ENCODE results near the gene RPH3AL. TPM values are rescaled to one million over a fixed set of nuclear protein-coding genes. Genes with fewer than 3 reads are reported as not detected.
"Not testable (repeated sequence)": the region's sequence is repeated elsewhere in the genome, so short reads cannot be mapped to it uniquely, and the experiment has no call there.

The RPH3AL gene
- total RNA-seq, 2 donors from 2014 or later: 9.7 to 11.2 TPM

DNA sequence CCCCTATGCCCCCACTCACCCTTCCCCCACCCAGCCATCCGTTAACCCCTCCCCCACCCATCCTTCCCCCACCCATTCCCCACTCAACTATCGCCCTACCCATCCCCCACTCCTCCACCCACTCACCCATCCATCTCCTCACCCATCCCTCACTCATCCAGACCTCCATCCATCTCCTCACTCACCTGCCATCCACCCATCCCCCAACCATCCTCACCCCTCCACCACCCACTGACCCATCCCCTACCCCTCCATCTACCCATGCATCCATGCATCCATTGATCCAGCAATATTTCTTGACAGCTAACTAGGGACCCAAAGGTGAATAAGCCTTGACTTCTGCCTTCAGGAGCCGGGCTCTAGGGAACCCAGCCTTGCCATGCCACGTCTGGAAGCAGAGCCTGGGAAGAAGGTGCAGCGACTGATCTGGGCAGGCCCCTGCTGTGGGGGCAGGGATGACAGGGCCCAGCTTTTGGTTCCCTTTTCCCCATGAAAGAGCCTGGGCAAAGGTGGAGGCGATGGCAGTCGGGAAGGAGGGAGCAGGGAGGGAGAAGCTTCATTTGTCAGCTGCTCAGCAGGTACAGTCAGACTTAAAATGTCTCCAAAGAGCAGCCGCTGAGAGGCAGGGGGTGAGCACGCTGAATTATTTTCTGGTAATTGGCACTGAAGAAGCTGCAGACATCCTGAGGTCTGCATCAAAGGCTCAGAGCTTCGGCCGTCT is 148.0 kb downstream of the RPH3AL start:
- intact Hi-C loops (cut with DNase I): loop anchor here in 1 of 2 donors (10.0 kb wide), 1 partner anchor 150 kb away; the partner anchor contains the start of gene RPH3AL
- DNase-seq (ENCODE audit: low spot score): peak; percentile 47

DNA sequence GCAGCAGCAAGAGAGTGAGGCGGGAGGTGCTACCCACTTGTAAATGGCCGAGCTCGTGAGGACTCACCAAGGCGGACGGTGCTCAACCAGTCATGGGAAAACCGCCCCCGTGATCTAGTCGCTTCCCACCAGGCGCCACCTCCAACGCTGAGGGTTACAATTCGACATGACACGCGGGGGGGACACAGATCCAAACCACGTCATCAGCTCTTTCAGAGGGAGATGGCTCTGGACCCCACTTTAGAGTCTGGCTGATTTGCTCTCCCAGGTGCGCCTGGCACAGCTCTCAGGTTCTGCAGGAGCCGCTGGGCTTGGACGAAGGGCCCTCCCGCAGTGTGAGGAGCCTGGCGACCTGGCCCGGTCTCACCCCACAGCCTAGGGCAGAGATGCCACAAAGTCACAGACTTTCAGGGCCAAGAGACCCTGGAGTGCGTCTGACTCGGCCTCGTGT is 150.1 kb downstream of the RPH3AL start:
- intact Hi-C loops (cut with DNase I): loop anchor here in 1 of 2 donors (10.0 kb wide), 1 partner anchor 152 kb away; the partner anchor contains the start of gene RPH3AL
- DNase-seq (ENCODE audit: low spot score): peak; percentile 66

GRCh38 chr17:201736-202135 is 150.9 kb downstream of the RPH3AL start:
- intact Hi-C loops (cut with DNase I): loop anchor here in 1 of 2 donors (10.0 kb wide), 1 partner anchor 153 kb away; the partner anchor contains the start of gene RPH3AL
- peak; percentile 56 for DNase-seq (ENCODE audit: low spot score)

DNA sequence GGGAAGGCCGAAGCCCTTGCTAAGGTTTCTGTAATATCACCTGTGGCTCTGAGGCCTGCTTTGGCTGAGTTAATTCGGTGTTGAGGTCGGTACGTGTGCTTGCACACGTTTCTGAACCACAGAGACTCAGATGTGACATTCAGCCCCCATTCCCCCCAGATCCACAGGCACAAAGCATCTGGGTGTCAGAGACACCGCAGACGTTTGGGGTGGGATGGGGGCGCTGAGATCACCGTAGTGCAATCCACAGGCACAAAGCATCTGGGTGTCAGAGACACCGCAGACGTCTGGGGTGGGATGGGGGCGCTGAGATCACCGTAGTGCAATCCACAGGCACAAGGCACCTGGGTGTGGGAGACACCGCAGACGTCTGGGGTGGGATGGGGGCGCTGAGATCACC is 151.3 kb downstream of the RPH3AL start:
- peak; percentile 50 for DNase-seq (ENCODE audit: low spot score)

GRCh38 chr17:200586-200985 is 152.0 kb downstream of the RPH3AL start:
- peak; percentile 26 for DNase-seq (ENCODE audit: low spot score)
- intact Hi-C loops (cut with DNase I): loop anchor here in 1 of 2 donors (1.0 to 10.0 kb wide), 2 partner anchors 22 to 154 kb away; partner anchors contain the start of gene RPH3AL

More for the DNA sequence above, 151.3 kb downstream of the RPH3AL start:
- intact Hi-C loops (cut with DNase I): loop anchor here in 1 of 2 donors (10.0 kb wide), 1 partner anchor 154 kb away; the partner anchor contains the start of gene RPH3AL

DNA sequence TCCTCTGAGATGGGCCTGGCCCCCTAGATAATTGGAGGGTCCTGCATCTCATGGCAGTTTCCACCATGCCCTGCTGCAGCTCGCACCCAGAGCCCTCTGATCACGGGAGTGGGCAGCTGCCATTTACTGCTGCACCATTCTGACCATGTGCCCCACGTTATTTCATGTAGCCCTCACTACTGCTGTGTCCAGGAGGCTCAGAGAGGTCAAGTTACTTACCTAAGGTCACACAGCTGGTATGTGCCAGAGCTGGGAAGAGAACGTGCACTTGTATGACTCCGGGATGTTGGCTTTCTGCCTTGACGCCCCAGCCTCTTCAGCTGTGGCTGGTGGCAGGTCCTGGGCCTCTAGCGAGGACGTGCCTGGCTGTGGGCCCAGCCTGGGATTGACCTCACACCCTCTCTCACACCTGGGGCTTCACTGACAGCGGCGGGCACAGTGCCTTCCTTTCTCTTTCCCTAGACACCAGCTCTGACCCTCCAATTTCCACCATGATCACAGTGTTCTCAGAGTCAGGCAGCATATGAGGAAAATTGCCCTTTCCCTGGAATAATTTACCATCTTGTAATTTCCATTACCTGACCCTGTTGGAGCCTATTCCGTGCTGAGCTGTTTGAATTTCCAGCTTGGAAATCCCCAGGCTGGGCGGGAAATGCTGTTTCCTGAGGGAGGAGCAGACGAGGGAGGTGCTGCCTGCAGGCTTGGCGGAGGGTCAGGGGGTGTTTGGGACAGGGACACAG is 152.6 kb downstream of the RPH3AL start:
- intact Hi-C loops (cut with DNase I): loop anchor here in 1 of 2 donors (1.0 to 10.0 kb wide), 2 partner anchors 22 to 155 kb away; partner anchors contain the start of gene RPH3AL
- peak; percentile 82 for DNase-seq (ENCODE audit: low spot score)

DNA sequence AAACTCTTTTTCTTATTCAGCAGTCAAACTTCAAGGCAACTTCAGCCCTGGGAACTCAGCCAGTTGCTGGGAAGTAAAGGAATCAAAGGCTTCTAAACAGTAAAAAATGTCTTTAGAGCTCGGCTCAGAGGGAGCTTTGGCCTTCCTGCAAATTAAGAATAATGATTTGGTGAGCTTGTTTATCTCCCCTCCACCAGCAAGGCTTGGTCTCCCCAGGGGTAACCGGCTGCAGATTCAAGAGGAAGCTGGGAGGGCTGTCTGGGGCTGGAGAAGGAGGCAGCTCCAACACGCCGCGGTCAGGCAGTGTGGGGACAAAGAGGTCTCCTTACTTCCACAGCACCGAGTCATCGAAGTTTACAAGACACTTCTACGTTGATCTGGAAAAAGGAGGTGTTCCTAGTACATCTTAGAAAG is 153.4 kb downstream of the RPH3AL start:
- intact Hi-C loops (cut with DNase I): no loop called here
- peak; percentile 72 for DNase-seq (ENCODE audit: low spot score)

- peak; percentile 45 for DNase-seq (ENCODE audit: low spot score)
- intact Hi-C loops (cut with DNase I): not testable (repeated sequence)
Observed at GRCh38 chr17:198225-198624, 154.4 kb downstream of the RPH3AL start.

GRCh38 chr17:197352-197751 is 155.3 kb downstream of the RPH3AL start:
- intact Hi-C loops (cut with DNase I): no loop called here
- DNase-seq (ENCODE audit: low spot score): peak; percentile 35

DNA sequence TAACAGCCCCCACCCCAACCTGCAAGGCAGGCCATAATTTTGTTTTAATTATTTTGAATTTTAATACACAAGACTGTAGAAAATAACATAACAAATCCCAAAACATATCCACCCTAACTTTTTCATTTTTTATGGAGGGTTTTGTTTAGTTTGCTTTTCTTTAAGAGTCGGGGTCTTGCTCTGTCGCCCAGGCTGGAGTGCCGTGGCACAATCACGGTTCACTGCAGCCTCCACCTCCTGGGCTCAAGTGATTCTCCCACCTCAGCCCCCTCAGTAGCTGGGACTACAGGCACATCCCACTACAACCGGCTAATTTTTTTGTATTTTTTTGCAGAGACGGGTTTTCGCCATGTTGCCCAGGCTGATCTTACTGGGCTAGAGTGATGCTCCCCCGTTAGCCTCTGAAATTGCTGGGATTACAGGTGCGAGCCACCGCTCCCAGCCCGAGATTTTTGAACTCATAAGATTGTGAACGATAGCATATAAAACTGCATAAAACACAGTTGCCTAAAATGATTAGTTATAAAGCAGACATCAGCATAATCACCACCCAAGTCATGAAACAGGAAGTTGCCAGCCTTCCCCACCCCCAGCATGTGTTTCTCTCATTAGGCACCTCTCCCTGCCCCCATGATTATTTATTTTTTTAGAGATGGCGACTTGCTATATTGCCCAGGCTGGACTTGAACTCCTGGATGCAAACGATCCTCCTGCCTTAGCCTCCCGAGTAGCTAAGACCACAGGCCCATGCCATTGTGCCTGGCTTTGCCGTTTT is 157.6 kb downstream of the RPH3AL start:
- intact Hi-C loops (cut with DNase I): no loop called here
- DNase-seq (ENCODE audit: low spot score): peak; percentile 32

GRCh38 chr17:193841-194806 is 158.5 kb downstream of the RPH3AL start:
- peak; percentile 76 for DNase-seq (ENCODE audit: low spot score)
- intact Hi-C loops (cut with DNase I): no loop called here

- peak; percentile 22 for DNase-seq (ENCODE audit: low spot score)
- intact Hi-C loops (cut with DNase I): no loop called here
Observed at GRCh38 chr17:193426-193810, 159.2 kb downstream of the RPH3AL start.

DNA sequence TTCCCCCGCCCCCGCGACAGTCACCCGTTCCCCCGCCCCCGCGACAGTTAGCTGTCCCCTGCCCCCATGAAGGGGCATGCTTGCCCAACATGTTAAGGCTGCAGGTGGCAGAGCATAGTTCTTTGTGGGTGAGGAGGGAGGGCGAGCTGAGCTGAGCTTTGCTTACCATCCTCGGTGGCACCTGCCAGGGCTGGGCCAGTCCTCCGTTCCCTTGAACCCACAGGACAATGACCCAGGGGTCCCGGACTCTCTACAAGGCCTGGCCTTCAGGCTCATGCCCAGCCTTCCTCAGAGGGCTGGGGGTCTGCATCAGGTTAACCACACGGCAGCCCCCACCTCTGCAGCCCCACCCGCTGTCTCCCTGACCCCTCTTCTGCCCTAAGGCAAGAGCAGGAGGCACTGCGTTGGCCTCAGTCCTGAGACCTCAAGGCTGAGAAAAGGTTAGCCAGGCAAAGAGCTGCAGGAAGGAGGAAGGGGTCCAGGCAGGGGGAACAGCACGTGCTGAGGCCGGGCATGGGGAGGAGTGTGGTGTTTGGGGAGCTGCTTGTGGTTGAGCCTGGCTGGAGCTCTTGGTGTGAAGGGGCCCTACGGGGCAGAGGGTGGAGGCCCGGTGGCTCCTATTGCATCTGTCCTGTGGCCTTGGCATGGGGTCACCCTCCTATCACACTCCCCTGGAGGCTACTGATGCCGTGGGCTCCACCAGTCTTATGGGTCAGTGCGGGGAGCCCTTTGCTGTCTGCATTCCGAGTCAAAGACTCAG is 159.8 kb downstream of the RPH3AL start:
- peak; percentile 51 for DNase-seq (ENCODE audit: low spot score)
- intact Hi-C loops (cut with DNase I): no loop called here

DNA sequence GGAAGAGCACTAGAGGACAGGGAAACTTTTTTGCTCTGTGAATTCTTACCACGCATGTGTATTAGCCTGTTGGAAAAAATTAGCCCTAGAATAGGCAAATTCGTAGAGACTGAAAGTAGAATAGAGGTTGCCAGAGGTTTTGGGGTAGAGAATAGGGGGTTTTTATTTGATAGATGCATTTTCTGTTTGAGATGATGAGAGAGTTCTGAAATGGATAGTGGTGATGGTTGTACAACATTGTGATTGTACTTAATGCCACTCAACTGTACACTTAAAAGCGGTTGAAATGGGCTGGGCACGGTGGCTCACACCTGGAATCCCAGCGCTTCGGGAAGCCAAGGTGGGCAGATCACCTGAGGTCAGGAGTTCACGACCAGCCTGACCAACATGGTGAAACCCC is 163.2 kb downstream of the RPH3AL start:
- DNase-seq (ENCODE audit: low spot score): no peak
- intact Hi-C loops (cut with DNase I): no loop called here

DNA sequence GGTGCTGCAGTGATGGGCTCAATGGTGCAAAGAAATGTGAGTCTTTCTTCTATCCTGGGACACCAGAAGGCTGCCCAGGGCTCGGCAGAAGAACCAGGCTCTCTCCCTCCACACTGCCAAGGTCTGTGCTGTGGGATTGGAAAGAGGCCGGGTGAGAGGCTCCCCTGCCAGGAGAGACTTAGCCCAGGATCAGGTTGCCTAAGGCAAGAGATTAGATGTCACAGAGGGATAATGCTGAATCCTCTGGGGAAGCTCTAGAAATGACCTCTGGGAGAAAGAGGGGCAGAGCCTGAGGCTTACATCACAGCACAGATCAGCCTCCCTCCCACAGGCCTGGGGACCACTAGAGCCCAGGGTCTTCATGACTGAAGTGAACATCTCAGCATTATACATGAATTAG is 165.5 kb downstream of the RPH3AL start:
- no peak for DNase-seq (ENCODE audit: low spot score)
- intact Hi-C loops (cut with DNase I): no loop called here

DNA sequence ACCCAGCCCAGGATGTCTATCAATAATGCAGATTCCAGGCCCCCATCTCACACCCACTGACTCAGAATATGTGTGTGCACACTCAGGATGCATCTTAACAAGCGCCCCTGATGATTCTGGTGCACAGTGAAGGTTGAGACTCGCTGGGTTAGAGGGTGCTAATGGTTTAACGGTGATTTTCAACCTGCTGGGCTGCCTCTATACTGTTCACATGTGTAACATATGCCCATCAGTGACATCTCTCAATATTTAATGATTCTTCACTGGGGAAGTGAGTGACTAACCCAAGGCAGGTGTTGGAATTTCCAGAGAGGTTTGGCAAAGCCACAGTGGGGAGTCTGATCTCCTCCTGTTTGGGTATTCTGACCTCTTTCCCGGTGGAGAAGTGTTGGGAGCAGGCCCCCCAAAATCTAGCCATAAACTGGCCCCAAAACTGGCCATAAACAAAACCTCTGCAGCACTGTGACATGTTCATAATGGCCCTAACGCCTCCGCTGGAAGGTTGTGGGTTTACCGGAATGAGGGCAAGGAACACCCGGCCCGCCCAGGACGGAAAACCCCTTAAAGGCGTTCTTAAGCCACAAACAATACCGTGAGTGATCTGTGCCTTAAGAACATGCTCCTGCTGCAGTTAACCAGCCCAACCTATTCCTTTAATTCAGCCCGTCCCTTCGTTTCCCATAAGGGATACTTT is 167.0 kb downstream of the RPH3AL start:
- DNase-seq (ENCODE audit: low spot score): no peak
- intact Hi-C loops (cut with DNase I): no loop called here

DNA sequence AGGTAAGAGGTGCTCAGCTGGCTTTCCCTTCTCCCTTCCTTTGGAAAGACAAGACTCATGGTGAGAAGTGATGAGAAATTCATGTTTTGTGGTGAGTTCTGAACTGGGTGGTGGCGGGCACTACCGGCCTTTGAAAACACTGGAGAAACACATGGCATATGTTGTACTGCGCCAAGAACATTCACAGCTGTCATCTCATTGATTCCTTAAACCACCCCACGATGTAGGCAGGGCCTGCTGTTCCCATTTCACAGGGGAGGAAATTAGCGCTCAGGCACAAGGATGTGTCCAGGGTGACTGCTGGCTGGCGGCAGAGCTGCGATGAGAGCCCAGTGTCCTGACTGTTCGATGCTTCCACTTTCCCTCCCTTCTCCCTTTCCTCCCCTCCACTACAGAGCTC is 169.6 kb downstream of the RPH3AL start:
- no peak for DNase-seq (ENCODE audit: low spot score)
- intact Hi-C loops (cut with DNase I): no loop called here

Measured in posterior vena cava (tissue), 2 donors.